HepG2 (cell line): Measurements from ENCODE around the gene SLC38A2. TPM values are rescaled to one million over a fixed set of nuclear protein-coding genes. Genes with fewer than 3 reads are reported as not detected.

Source experiments
- CAMTA2 ChIP-seq: sonication (generic); formaldehyde crosslinking; IDR thresholded peaks from 2 replicates; pipeline ENCODE4 v1.4.0; 2020; ENCODE audit warnings: mild to moderate bottlenecking, missing genetic modification reagents, borderline replicate concordance
- CC2D1A ChIP-seq: sonication (generic); formaldehyde crosslinking; IDR thresholded peaks from 2 replicates; pipeline ENCODE4 v1.8.1; 2023; ENCODE audit warnings: mild to moderate bottlenecking, missing genetic modification reagents
- FOXJ3 ChIP-seq: sonication (generic); formaldehyde crosslinking; IDR thresholded peaks from 2 replicates; pipeline ENCODE4 v1.4.0; 2020; ENCODE audit warnings: missing genetic modification reagents, mild to moderate bottlenecking, borderline replicate concordance
- HCFC1 ChIP-seq: fragments of 150-350 bp; IDR thresholded peaks from 2 replicates; pipeline ENCODE4 v1.6.1; 2014; ENCODE audit warnings: low read depth, low read length
- HHEX ChIP-seq: IDR thresholded peaks from 2 replicates; pipeline ENCODE4 v1.6.1; 2016; ENCODE audit warnings: control low read depth
- KDM3A ChIP-seq: IDR thresholded peaks from 2 replicates; pipeline ENCODE4 v1.6.1; 2018; ENCODE audit warnings: low read depth, missing compliant biosample characterization
- MED1 ChIP-seq: sonication (generic); formaldehyde crosslinking; IDR thresholded peaks from 2 replicates; pipeline ENCODE4 v1.4.0; 2020; ENCODE audit warnings: missing genetic modification reagents
- PCBP1 ChIP-seq: fragments of 200-400 bp; formaldehyde crosslinking; IDR thresholded peaks from 2 replicates; pipeline ENCODE4 v1.6.1; 2017; ENCODE audit warnings: mild to moderate bottlenecking, low read depth, low read length, borderline replicate concordance
- PTBP1 ChIP-seq: fragments of 200-400 bp; formaldehyde crosslinking; IDR thresholded peaks from 2 replicates; pipeline ENCODE4 v1.6.1; 2018; ENCODE audit warnings: low read length, low read depth; ENCODE audit not compliant: poor library complexity, severe bottlenecking
- SIN3A ChIP-seq: IDR thresholded peaks from 2 replicates; pipeline ENCODE4 v1.6.1; 2011; ENCODE audit warnings: low read depth, mild to moderate bottlenecking, control low read depth, low read length, borderline replicate concordance
- SMARCE1 ChIP-seq: fragments of 450-650 bp; IDR thresholded peaks from 2 replicates; pipeline ENCODE4 v1.6.1; 2017; ENCODE audit warnings: borderline replicate concordance
- SP2 ChIP-seq: sonication (generic); formaldehyde crosslinking; IDR thresholded peaks from 2 replicates; pipeline ENCODE4 v1.5.1; 2020; ENCODE audit warnings: mild to moderate bottlenecking, missing genetic modification reagents
- TOPORS ChIP-seq: sonication (generic); formaldehyde crosslinking; IDR thresholded peaks from 2 replicates; pipeline ENCODE4 v1.8.0; 2023; ENCODE audit warnings: mild to moderate bottlenecking, missing genetic modification reagents
- ZBED4 ChIP-seq: sonication (generic); formaldehyde crosslinking; IDR thresholded peaks from 2 replicates; pipeline ENCODE4 v1.4.0; 2020; ENCODE audit warnings: missing genetic modification reagents, borderline replicate concordance
- ZBTB42 ChIP-seq: sonication (generic); formaldehyde crosslinking; IDR thresholded peaks from 2 replicates; pipeline ENCODE4 v1.5.0; 2020; ENCODE audit warnings: mild to moderate bottlenecking, missing genetic modification reagents
- ZC3H13 ChIP-seq: sonication (generic); formaldehyde crosslinking; IDR thresholded peaks from 2 replicates; pipeline ENCODE4 v1.8.1; 2023; ENCODE audit warnings: mild to moderate bottlenecking, missing genetic modification reagents, moderate library complexity
- ZMAT3 ChIP-seq: sonication (generic); formaldehyde crosslinking; conservative IDR thresholded peaks from 2 replicates; pipeline ENCODE4 v1.7.0; 2021; ENCODE audit warnings: missing genetic modification reagents
- ZNF24 ChIP-seq: fragments of 450-650 bp; IDR thresholded peaks from 2 replicates; pipeline ENCODE4 v1.6.1; 2017; ENCODE audit warnings: antibody characterized with exemption, mild to moderate bottlenecking
- ZNF34 ChIP-seq: sonication (generic); formaldehyde crosslinking; IDR thresholded peaks from 2 replicates; pipeline ENCODE4 v1.4.0; 2020; ENCODE audit warnings: mild to moderate bottlenecking, missing genetic modification reagents, borderline replicate concordance
- ZNF362 ChIP-seq: sonication (generic); formaldehyde crosslinking; IDR thresholded peaks from 2 replicates; pipeline ENCODE4 v1.4.0; 2020; ENCODE audit warnings: missing genetic modification reagents, mild to moderate bottlenecking, borderline replicate concordance
- ZNF605 ChIP-seq: sonication (generic); formaldehyde crosslinking; IDR thresholded peaks from 2 replicates; pipeline ENCODE4 v1.8.0; 2022; ENCODE audit warnings: mild to moderate bottlenecking, missing genetic modification reagents
- ZNF614 ChIP-seq: IDR thresholded peaks from 2 replicates; pipeline ENCODE4 v1.6.1; 2018; ENCODE audit warnings: missing biosample characterization, missing genetic modification reagents, inconsistent platforms, borderline replicate concordance
- ZNF629 ChIP-seq: sonication (generic); formaldehyde crosslinking; conservative IDR thresholded peaks from 2 replicates; pipeline ENCODE4 v1.5.0; 2020; ENCODE audit warnings: missing genetic modification reagents
- ZNF746 ChIP-seq: sonication (generic); formaldehyde crosslinking; IDR thresholded peaks from 2 replicates; pipeline ENCODE4 v1.8.0; 2022; ENCODE audit warnings: mild to moderate bottlenecking, missing genetic modification reagents
- ZNF761 ChIP-seq: sonication (generic); formaldehyde crosslinking; conservative IDR thresholded peaks from 2 replicates; pipeline ENCODE4 v1.4.0; 2020; ENCODE audit warnings: mild to moderate bottlenecking, missing genetic modification reagents
- ZNF841 ChIP-seq: sonication (generic); formaldehyde crosslinking; IDR thresholded peaks from 2 replicates; pipeline ENCODE4 v1.8.1; 2023; ENCODE audit warnings: missing genetic modification reagents, borderline replicate concordance
- polyA plus RNA-seq, 8 experiments: library from polyadenylated mRNA; depleted of rRNA in 3 of 8; stranded (reverse) in 7 of 8; unstranded in 1 of 8; fragments of >200 nt; fragmentation: Illumina TruSeq in 4 of 8; extraction: Trizol in 4 of 8; gene quantifications; 2 replicates each; pipeline versions ENCODE4 v1.2.1 to v1.2.3, GENCODE V29; 2011 to 2016; ENCODE audit warnings: low read depth in 4 of 8, missing spikeins in 1 of 8, mixed read lengths in 1 of 8; ENCODE audit not compliant: insufficient read depth in 1 of 8
- total RNA-seq, 5 experiments: library from RNA; depleted of rRNA; stranded (reverse); fragments of >200 nt; fragmentation: Illumina TruSeq; extraction: Trizol; gene quantifications; 2 replicates each; pipeline ENCODE4 v1.2.3, GENCODE V29; 2016; ENCODE audit warnings: low read depth in 1 of 5

SLC38A2 gene
- total and polyA plus RNA-seq, 2 of the 13 experiments (the other 11 are each of a cell fraction or from before 2014, with no cell fraction given), result 368 to 880 TPM

GRCh38 chr12:46371718-46372543, 642 bp downstream of the SLC38A2 start (continued):
- TF ChIP-seq HHEX (CRISPR knock-in tag) (no peak), ZNF629 (CRISPR knock-in tag) (no peak), ZNF614 (no peak), CC2D1A (CRISPR knock-in tag) (no peak), ZNF34 (no peak; the same call in 1 of the 2 replicates), PTBP1 (peak; percentile 46), ZNF362 (CRISPR knock-in tag) (no peak), MED1 (CRISPR knock-in tag) (no peak), SIN3A (no peak; the same call in 1 of the 2 replicates), ZBED4 (CRISPR knock-in tag) (no peak), SP2 (CRISPR knock-in tag) (no peak), ZNF605 (CRISPR knock-in tag) (no peak), HCFC1 (no peak), ZMAT3 (no peak), ZNF746 (CRISPR knock-in tag) (peak; percentile 38; the same call in 1 of the 2 replicates), CAMTA2 (CRISPR knock-in tag) (no peak), FOXJ3 (CRISPR knock-in tag) (no peak), PCBP1 (peak; percentile 81; the same call in 1 of the 2 replicates), ZBTB42 (CRISPR knock-in tag) (no peak), ZNF761 (CRISPR knock-in tag) (no peak), ZC3H13 (CRISPR knock-in tag) (peak; percentile 82), TOPORS (CRISPR knock-in tag) (no peak), ZNF24 (no peak), SMARCE1 (no peak), ZNF841 (no peak), KDM3A (CRISPR knock-in tag) (no peak)
